Cerebellar nuclear complex (tissue), 1 donor: ENCODE results near the gene DNAJB13.

Source experiments
- DNase-seq, 2 experiments: peaks; one replicate each; lab custom pipeline; 2025; lab: John Stamatoyannopoulos, UW

The DNAJB13 gene

GRCh38 chr11:74000307-74001133, 49.7 kb downstream of the DNAJB13 start:
- DNase-seq: no peak

- no peak for DNase-seq
Observed at GRCh38 chr11:74001822-74002286, 51.0 kb downstream of the DNAJB13 start.

GRCh38 chr11:74002832-74003231, 52.0 kb downstream of the DNAJB13 start:
- no peak for DNase-seq

- DNase-seq: no peak
Observed at GRCh38 chr11:74004046-74004695, 53.3 kb downstream of the DNAJB13 start.

GRCh38 chr11:74004759-74005615, 54.2 kb downstream of the DNAJB13 start:
- no peak for DNase-seq

- no peak for DNase-seq
Observed at GRCh38 chr11:74005721-74006517, 55.1 kb downstream of the DNAJB13 start.

- no peak for DNase-seq
Observed at GRCh38 chr11:74006743-74007304, 56.0 kb downstream of the DNAJB13 start.

- DNase-seq: no peak
Observed at GRCh38 chr11:74007691-74008372, 57.0 kb downstream of the DNAJB13 start.

- DNase-seq: no peak
Observed at GRCh38 chr11:74008373-74009229, 57.8 kb downstream of the DNAJB13 start, which contains the start of gene UCP3. Gene UCP3 (minus strand): TSS chr11:74009085. CDS start chr11:74007042, 2,043 bp downstream.

- DNase-seq: no peak
Observed at GRCh38 chr11:74009230-74009547, 58.4 kb downstream of the DNAJB13 start.

GRCh38 chr11:74009675-74010305, 59.0 kb downstream of the DNAJB13 start:
- no peak for DNase-seq

GRCh38 chr11:74010306-74011300, 59.8 kb downstream of the DNAJB13 start:
- DNase-seq: no peak

GRCh38 chr11:74011360-74012073, 60.7 kb downstream of the DNAJB13 start:
- no peak for DNase-seq

GRCh38 chr11:74012074-74012809, 61.4 kb downstream of the DNAJB13 start:
- DNase-seq: no peak

- DNase-seq: no peak
Observed at GRCh38 chr11:74013141-74013540, 62.3 kb downstream of the DNAJB13 start.

GRCh38 chr11:74014880-74015279, 64.1 kb downstream of the DNAJB13 start:
- DNase-seq: no peak
